Umbilical cord (tissue), 2 donors: ENCODE data around the gene KATNBL1. TPM values are rescaled to one million over a fixed set of nuclear protein-coding genes. Genes with fewer than 3 reads are reported as not detected.
"Not testable (repeated sequence)": the region's sequence is repeated elsewhere in the genome, so short reads cannot be mapped to it uniquely, and the experiment has no call there.

Experiments used
- DNase-seq: peaks from one replicate; pipeline ENCODE4 v3.0.0-alpha.2; 2015; ENCODE audit warnings: low spot score
- total RNA-seq: library from RNA; depleted of rRNA; stranded (reverse); fragments of >200 nt; gene quantifications from one replicate; pipeline ENCODE4 v1.2.3, GENCODE V29; 2014; ENCODE audit warnings: low replicate concordance; ENCODE audit not compliant: insufficient read depth

Gene KATNBL1
- total RNA-seq, 1 donor from 2014 or later: 91.2 TPM

DNA sequence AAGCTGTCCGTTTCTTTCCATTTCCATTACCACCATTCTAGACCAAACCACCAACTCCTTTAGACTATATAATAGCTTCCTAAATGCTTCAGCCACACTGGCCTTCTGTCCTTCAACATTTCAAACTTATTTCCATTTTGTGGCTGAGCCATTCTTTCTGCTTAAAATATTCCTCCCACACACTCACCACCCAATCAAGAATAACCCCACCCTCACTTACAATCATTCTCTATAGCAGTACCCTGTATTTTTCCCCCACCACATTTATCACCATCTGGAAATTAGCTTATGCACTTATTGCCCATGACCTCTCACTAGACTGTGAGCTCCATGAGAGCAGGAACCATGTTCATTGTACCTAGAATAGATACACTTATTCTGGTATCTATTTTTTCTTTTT is 6.6 kb downstream of the KATNBL1 start:
- DNase-seq: no peak

- DNase-seq: not testable (repeated sequence)
These were observed 16.6 kb downstream of the KATNBL1 start for GRCh38 chr15:34193272-34193671.

- DNase-seq: no peak
These were observed 21.2 kb downstream of the KATNBL1 start for GRCh38 chr15:34188711-34189110.

GRCh38 chr15:34185666-34186065 is 24.2 kb downstream of the KATNBL1 start:
- no peak for DNase-seq

GRCh38 chr15:34182942-34183341 is 27.0 kb downstream of the KATNBL1 start:
- DNase-seq: peak; percentile 2

DNA sequence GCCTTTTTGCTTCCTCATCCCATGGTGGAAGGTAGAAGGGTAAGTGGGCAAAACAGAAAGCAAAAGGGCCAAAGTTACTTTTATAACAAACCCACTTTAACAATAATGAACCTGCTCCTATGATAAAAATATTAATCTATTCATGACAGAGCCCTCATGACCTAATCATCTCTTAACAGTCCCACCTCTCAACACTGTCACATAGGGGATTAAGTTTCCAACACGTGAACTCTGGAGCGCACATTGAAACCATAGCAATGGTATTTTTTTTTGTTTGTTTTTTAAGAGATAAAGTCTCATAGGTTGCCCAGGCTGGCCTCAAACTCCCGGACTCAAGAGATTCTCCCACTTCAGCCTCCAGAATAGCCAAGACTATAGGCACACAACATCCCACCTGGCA is 30.7 kb downstream of the KATNBL1 start:
- DNase-seq: no peak

GRCh38 chr15:34165987-34166573 is 43.8 kb downstream of the KATNBL1 start:
- DNase-seq: not testable (repeated sequence)

DNA sequence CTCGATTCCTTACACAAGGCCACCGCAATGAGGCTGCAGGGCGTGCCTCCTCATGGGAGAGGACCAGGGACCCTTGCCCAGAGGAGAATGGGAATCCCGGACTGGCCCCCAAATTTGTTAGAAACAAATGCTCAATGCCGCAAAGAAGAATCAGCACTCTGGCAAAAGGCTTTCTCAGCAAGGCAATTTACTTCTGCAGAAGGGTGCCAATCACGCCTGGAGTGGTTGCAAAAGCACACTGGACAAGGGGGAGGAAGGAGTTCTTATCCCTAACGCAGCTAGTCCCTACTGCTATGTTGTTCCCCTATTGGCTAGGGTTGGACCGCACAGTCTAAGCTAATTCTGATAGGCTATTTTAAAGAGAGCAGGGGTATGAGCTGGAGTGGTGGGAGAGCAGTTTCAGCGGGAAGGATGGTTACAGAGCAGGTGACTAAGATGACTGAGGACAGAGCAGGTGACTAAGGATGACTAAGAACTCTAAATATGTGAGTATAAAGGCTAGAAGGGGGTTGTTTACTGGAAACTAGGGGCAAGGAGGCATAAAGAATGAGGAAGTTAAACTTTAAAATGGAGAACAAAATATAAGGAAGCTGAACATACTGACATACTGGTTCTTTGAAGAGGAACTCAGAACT is 48.5 kb downstream of the KATNBL1 start:
- no peak for DNase-seq

- DNase-seq: no peak
These were observed 49.2 kb downstream of the KATNBL1 start for GRCh38 chr15:34160735-34161134.

DNA sequence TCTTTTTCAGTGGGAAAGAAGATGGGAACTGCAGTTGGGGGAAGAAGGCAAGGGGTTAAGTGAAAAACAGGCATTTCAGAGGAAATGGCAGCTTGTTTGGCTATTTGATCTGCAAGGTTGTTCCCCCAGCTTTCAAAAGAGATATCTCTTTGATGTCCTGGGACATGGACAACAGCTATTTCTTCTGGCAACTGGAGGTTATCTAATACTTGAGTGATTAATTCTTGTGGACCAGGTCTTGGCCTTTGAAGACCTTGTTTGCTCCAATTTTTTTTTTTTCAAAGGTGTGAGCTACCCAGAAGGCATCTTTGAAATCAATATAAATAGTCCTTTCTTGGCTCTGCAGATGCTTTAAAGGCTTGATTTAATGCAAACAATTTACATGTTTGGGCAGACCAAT is 51.5 kb downstream of the KATNBL1 start:
- no peak for DNase-seq

DNA sequence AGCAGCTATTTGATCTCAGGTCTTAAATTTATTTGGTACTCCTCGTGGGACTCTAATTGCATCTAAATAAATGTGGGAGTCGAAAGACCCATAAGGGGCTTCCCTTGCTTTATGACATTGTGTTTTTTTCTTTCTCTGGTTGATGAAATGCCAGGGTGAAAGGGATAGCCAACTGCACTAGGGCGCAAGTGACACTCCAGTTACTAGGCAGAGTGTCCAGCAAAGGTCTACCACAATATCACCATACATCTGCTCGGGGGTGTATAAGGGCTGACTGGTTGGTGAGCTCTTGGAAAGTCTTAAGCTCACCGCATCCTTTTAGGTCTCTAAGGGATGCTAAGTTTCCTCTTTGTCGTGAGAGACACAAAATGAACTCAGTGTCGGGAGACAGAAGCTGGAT is 54.0 kb downstream of the KATNBL1 start:
- no peak for DNase-seq

DNA sequence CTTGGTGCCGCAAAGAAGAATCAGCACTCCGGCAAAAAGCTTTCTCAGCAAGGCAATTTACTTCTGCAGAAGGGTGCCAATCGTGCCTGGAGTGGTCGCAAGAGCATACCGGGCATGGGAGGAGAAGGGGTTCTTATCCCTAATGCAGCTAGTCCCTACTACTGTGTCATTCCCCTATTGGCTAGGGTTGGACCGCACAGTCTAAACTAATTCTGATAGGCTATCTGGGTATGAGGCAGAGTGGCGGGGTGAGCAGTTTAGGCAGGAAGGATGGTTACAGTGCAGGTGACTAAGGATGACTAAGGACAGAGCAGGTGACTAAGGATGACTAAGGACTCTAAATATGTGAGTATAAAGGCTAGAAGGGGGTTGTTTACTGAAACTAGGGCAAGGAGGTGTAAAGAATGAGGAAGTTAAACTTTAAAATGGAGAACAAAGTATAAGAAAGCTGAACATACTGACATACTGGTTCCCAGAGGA is 55.1 kb downstream of the KATNBL1 start:
- DNase-seq: no peak

- no peak for DNase-seq
These were observed 62.3 kb downstream of the KATNBL1 start for GRCh38 chr15:34147371-34148140.

- DNase-seq: no peak
These were observed 76.4 kb downstream of the KATNBL1 start for GRCh38 chr15:34133511-34133910.

- DNase-seq: no peak
These were observed 77.0 kb downstream of the KATNBL1 start for GRCh38 chr15:34132881-34133280.

DNA sequence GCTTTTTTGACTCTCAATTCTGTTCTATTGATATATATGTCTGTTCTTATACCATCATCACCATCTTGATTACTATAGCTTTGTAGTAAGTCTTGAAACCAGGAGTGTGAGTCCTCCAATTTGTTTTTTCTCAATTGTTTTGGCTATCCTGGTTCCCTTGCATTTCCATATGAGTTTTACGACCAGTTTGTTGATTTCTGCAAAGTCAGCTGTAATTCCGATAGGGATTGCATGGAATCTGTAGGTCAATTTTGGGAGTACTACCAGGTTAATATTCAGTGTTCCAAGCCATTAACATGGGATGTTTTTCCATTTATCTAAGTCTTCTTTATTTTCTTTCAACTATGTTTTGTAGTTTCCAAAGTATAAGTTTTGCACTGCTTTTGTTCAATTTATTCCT is 81.0 kb downstream of the KATNBL1 start:
- DNase-seq: no peak

- no peak for DNase-seq
These were observed 83.4 kb downstream of the KATNBL1 start for GRCh38 chr15:34126522-34126921.

GRCh38 chr15:34125945-34126344 is 84.0 kb downstream of the KATNBL1 start:
- no peak for DNase-seq

DNA sequence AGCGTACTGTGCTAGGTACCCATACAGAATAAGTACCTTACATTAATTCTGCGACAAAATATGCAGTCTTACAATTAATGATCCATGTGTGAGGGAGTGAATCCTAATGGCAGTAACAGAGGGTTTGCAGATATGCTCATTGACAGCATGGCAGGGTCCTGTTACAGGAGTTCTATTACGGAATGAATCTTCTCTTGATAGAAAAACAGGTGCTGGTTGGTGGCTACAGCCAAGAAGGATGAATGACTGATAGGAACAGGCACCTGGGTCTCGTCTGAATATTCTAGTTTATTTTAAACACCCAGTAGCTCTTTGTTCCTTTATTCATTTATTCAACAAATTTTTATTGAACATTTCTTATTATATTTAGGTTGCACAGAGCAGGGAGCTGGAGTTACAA is 85.2 kb downstream of the KATNBL1 start:
- no peak for DNase-seq

DNA sequence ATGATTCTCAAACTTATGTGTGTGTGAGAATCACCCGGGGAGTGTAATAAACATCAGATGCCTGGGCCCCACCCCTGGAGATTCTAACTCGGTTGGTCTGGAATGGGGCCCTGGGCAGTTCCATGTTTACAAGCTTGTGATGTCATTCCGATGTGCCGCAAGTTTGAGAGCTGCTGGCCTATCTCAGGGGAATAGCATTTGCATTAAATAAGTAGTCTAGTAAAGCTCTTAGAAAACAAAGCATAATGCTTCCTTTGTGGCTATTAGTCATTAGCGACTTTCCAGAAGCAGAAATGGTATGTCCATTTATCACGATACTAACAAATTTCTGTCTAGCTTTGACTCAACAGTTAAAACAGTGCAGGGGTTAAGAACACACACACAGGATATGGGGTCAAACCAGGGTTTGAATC is 87.1 kb downstream of the KATNBL1 start:
- DNase-seq: no peak

DNA sequence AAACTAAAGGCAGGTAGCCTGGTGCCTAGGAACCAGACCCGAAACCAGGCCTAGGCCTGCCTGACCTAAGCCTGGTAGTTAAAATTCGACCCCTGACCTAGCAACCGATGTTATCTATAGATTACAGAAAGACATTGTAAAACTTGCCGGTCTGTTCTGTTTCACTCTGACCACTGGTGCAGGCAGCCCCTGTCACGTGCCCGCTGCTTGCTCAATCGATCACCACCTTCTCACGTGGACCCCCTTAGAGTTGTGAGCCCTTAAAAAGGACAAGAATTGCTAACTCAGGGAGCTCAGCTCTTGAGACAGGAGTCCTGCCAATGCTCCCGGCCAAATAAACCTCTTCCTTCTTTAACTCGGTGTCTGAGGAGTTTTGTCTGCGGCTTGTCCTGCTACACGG is 88.1 kb downstream of the KATNBL1 start:
- not testable (repeated sequence) for DNase-seq

- not testable (repeated sequence) for DNase-seq
These were observed 89.5 kb downstream of the KATNBL1 start for GRCh38 chr15:34120420-34120819.

DNA sequence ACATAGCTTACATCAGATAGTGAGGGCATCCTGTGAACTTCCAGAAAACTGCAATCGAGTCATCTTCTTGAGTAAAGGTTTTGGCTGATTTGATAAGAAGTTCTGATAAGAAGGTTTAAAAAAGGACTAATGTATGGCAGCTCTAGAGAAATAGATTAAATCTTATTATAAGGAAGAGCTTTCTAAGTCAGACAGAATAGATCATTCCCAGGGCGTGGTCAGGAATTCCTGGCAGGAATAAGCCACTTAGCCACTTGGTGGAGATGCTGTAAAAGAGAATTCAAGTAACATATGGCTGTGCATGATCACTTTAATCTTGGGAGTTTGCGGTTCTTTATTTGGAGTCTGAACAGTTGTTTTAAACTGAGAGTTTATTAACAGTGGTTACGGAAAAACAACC is 90.6 kb downstream of the KATNBL1 start:
- DNase-seq: peak; percentile 77
